ENCODE data around the gene SH3TC1. TPM values are rescaled to one million over a fixed set of nuclear protein-coding genes. Genes with fewer than 3 reads are reported as not detected.

The SH3TC1 gene
- total and polyA plus RNA-seq, 2 of the 13 experiments (the other 11 are each of a cell fraction or from before 2014, with no cell fraction given), result 14.9 to 21.8 TPM

- intact Hi-C loops (cut with micrococcal nuclease; ENCODE audit: unreplicated experiment) (no loop called here), in situ Hi-C loops (cut with HindIII; ENCODE audit: extremely low pct_ligation_motif_present, low pct_unique_long_range_greater_than_20kb) (no loop called here)
- TF ChIP-seq TSC22D2 (CRISPR knock-in tag; IDR thresholded peaks at IDR 0.05; ENCODE audit: borderline replicate concordance) (no peak), MEIS2 (CRISPR knock-in tag; IDR thresholded peaks at IDR 0.05) (no peak), ZMAT5 (CRISPR knock-in tag; IDR thresholded peaks at IDR 0.05; ENCODE audit: borderline replicate concordance, low read depth) (no peak), ZSCAN22 (CRISPR knock-in tag; IDR thresholded peaks at IDR 0.05) (no peak), ZNF710 (CRISPR knock-in tag; IDR thresholded peaks at IDR 0.05; ENCODE audit: borderline replicate concordance) (no peak), ELF3 (CRISPR knock-in tag; IDR thresholded peaks at IDR 0.05) (no peak), CREM (IDR thresholded peaks at IDR 0.05) (no peak), CREM (CRISPR knock-in tag; IDR thresholded peaks at IDR 0.05) (no peak), CREB1 (IDR thresholded peaks at IDR 0.05) (no peak), CREB1 (CRISPR knock-in tag; IDR thresholded peaks at IDR 0.05) (no peak), CBFB (CRISPR knock-in tag; IDR thresholded peaks at IDR 0.05) (no peak), HMGA1 (CRISPR knock-in tag; conservative IDR thresholded peaks at IDR 0.05) (no peak), ZBTB38 (CRISPR knock-in tag; IDR thresholded peaks at IDR 0.05) (no peak), ZNF335 (CRISPR knock-in tag; IDR thresholded peaks at IDR 0.05) (no peak), SOX6 (IDR thresholded peaks at IDR 0.05) (no peak), SOX6 (CRISPR knock-in tag; IDR thresholded peaks at IDR 0.05) (no peak), STAG1 (CRISPR knock-in tag; IDR thresholded peaks at IDR 0.05) (no peak), ZNF121 (CRISPR knock-in tag; IDR thresholded peaks at IDR 0.05) (no peak)
- TF ChIP-seq, protein P1, sequence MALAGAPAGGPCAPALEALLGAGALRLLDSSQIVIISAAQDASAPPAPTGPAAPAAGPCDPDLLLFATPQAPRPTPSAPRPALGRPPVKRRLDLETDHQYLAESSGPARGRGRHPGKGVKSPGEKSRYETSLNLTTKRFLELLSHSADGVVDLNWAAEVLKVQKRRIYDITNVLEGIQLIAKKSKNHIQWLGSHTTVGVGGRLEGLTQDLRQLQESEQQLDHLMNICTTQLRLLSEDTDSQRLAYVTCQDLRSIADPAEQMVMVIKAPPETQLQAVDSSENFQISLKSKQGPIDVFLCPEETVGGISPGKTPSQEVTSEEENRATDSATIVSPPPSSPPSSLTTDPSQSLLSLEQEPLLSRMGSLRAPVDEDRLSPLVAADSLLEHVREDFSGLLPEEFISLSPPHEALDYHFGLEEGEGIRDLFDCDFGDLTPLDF (CRISPR knock-in tag; IDR thresholded peaks at IDR 0.05), result no peak
- TF ChIP-seq, protein P2, sequence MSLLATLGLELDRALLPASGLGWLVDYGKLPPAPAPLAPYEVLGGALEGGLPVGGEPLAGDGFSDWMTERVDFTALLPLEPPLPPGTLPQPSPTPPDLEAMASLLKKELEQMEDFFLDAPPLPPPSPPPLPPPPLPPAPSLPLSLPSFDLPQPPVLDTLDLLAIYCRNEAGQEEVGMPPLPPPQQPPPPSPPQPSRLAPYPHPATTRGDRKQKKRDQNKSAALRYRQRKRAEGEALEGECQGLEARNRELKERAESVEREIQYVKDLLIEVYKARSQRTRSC (CRISPR knock-in tag; IDR thresholded peaks at IDR 0.05; ENCODE audit: low read depth), result no peak
- over 99% methylated on average over 11 of the region's 12 CpGs for WGBS (ENCODE audit: low lambda C conversion rate)
- Histone ChIP-seq H3K4me2 (ENCODE audit: low read depth, low read length) (no peak overlapping the region), H3K4me1 (ENCODE audit: insufficient read depth, low read length) (no peaks in the 10 kb centered on the region), H4K20me1 (ENCODE audit: insufficient read depth, low read length) (no peaks in the 10 kb centered on the region), H3K36me3 (replicated peaks in 1 of 2; ENCODE audit: control insufficient read depth in 1 of 2, insufficient read depth in 2 of 2, low read length in 2 of 2) (peaks cover 32 to 57% of the 10 kb centered on the region in 2 experiments), H3K9me3 (ENCODE audit: low read length) (no peaks in the 10 kb centered on the region), H3K4me3 (replicated peaks in 1 of 3; ENCODE audit: insufficient read depth in 1 of 3, low read depth in 2 of 3, low read length in 3 of 3) (no peak overlapping the region), H3K27ac (ENCODE audit: extremely low read length, insufficient read depth, low read length) (no peak overlapping the region), H3K79me2 (ENCODE audit: insufficient read depth, low read length) (no peaks in the 10 kb centered on the region), H3K27me3 (ENCODE audit: control insufficient read depth in 1 of 2, insufficient read depth in 2 of 2, low read length in 2 of 2) (no peaks in the 10 kb centered on the region), H3K9ac (ENCODE audit: insufficient read depth, low read depth, low read length) (no peak overlapping the region), H2AFZ (ENCODE audit: low read length) (no peak overlapping the region)
- DNase-seq (ENCODE audit: low spot score) (no peak), ATAC-seq (no peak), FAIRE-seq (no peak)
- ChIA-PET POLR2A (interaction anchor here (1.0 kb wide), 1 partner anchor 12 kb away, joined by 3 read pairs; no protein-coding TSS in a partner anchor), CTCF (ENCODE audit: low intra/inter-chr PET ratio, low total read pairs) (no interaction called here)
- no TSS peak for BruUV-seq (replicated peaks)
Observed at GRCh38 chr4:8215001-8215427, 15.9 kb downstream of the SH3TC1 start.

Data from HepG2 (cell line).